Upper lobe of right lung (tissue), 1 donor: ENCODE measurements around the gene RPL13. TPM values are rescaled to one million over a fixed set of nuclear protein-coding genes. Genes with fewer than 3 reads are reported as not detected.
A peak's percentile ranks its signal among the peaks of the same experiment; 100 is the strongest.

Experiments used
- ATAC-seq: fragments of 200-7000 bp; cut with Tn5 transposase; one replicate; pipeline ENCODE4 v1.9.1; 2020; ENCODE audit warnings: mild to moderate bottlenecking, moderate library complexity
- DNase-seq: peaks from one replicate; pipeline ENCODE4 v3.0.0-alpha.2; 2020
- H3K27ac ChIP-seq: fragments of 200-600 bp; one replicate; pipeline ENCODE4 v1.8.0; 2022
- H3K27me3 ChIP-seq: fragments of 200-600 bp; one replicate; pipeline ENCODE4 v1.8.0; 2022; ENCODE audit warnings: mild to moderate bottlenecking
- H3K36me3 ChIP-seq: fragments of 200-600 bp; one replicate; pipeline ENCODE4 v1.8.0; 2022
- H3K4me1 ChIP-seq: fragments of 200-600 bp; one replicate; pipeline ENCODE4 v1.8.0; 2022
- H3K4me3 ChIP-seq: fragments of 200-600 bp; one replicate; pipeline ENCODE4 v1.8.0; 2022; ENCODE audit warnings: mild to moderate bottlenecking
- H3K9me3 ChIP-seq: fragments of 200-600 bp; one replicate; pipeline ENCODE4 v1.8.0; 2022
- intact Hi-C: fragments of 100-400 bp; cut with DNase I; formaldehyde crosslinking; loops from one replicate; pipeline ENCODE4 v1.11.0; 2022
- long read RNA-seq: library from polyadenylated mRNA; unstranded; transcript quantifications from one replicate; pipeline ENCODE4 v2.0.0, GENCODE V29; 2021
- total RNA-seq: library from RNA; stranded (reverse); fragmentation: NEBNext Ultra II Directional; extraction: Animal tissue kit (Norgen Biotek cat#: 25700); gene quantifications from one replicate; pipeline ENCODE4 v1.2.1, GENCODE V29; 2021
- TF ChIP-seq, protein P1 (sequence below): fragments of 200-600 bp; IDR thresholded peaks from one replicate; pipeline ENCODE4 v1.8.0; 2022; ENCODE audit warnings: antibody characterized with exemption
- donor health status: DM: no; HTN: yes; CAD: no; lungs with severe emphysema.

The RPL13 gene
- 1,795 TPM for total RNA-seq
- long read RNA-seq, full-length matches to known transcripts, result 781 of 808 reads
- long read RNA-seq, partial matches to known transcripts, result 13 of 808 reads
- long read RNA-seq, other reads (novel, unspliced or antisense), result 14 of 808 reads

DNA sequence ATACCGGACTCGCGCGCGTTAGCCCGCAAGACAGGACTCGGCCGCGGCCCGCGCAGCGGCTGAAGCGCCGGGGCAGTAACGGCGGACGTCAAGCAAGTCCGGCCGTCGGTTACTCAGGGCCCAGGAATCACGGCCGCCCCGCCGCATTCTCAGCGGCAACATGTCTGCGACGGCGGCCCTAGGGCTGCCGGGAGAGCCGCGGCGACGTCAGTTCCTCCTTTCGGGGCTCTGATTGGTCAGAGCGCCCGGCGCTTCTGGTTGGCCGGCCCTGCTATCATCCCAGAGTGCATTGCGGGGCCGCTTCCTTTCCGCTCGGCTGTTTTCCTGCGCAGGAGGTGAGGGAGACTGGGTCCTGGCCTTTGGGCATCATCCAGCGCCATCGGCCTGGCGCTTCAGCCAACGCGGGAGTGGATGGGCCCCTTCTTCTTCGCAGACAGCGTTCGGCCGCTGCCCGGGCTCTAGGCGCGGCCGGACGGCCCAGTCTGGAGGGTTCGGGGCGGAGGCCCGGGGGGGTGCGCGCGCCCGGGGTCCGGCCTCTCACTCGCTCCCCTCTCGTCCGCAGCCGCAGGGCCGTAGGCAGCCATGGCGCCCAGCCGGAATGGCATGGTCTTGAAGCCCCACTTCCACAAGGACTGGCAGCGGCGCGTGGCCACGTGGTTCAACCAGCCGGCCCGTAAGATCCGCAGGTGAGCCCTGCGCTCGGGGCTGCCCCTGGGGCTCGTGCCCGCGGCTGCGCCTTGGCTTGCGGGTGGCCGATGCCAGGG lies at the start of gene RPL13:
TSS of gene RPL13 (plus strand) at position 305 of the 764 bp plus-strand sequence. CDS start at position 583, 278 bp downstream.
- DNase-seq (peak; percentile 97), ATAC-seq (peak; percentile 95)
- no peaks in the 10 kb centered on the region for H3K9me3 ChIP-seq
- peak within 1 kb of the TSS; percentile 95 for H3K27ac ChIP-seq
- intact Hi-C loops, result no loop called here
- TF ChIP-seq, protein P1, sequence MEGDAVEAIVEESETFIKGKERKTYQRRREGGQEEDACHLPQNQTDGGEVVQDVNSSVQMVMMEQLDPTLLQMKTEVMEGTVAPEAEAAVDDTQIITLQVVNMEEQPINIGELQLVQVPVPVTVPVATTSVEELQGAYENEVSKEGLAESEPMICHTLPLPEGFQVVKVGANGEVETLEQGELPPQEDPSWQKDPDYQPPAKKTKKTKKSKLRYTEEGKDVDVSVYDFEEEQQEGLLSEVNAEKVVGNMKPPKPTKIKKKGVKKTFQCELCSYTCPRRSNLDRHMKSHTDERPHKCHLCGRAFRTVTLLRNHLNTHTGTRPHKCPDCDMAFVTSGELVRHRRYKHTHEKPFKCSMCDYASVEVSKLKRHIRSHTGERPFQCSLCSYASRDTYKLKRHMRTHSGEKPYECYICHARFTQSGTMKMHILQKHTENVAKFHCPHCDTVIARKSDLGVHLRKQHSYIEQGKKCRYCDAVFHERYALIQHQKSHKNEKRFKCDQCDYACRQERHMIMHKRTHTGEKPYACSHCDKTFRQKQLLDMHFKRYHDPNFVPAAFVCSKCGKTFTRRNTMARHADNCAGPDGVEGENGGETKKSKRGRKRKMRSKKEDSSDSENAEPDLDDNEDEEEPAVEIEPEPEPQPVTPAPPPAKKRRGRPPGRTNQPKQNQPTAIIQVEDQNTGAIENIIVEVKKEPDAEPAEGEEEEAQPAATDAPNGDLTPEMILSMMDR, result no peak
- H3K4me3 ChIP-seq, result peak within 1 kb of the TSS; percentile 95
- peaks cover 55% of the 10 kb centered on the region for H3K36me3 ChIP-seq
- no peaks in the 10 kb centered on the region for H3K27me3 ChIP-seq
- H3K4me1 ChIP-seq, result peaks cover 52% of the 10 kb centered on the region

DNA sequence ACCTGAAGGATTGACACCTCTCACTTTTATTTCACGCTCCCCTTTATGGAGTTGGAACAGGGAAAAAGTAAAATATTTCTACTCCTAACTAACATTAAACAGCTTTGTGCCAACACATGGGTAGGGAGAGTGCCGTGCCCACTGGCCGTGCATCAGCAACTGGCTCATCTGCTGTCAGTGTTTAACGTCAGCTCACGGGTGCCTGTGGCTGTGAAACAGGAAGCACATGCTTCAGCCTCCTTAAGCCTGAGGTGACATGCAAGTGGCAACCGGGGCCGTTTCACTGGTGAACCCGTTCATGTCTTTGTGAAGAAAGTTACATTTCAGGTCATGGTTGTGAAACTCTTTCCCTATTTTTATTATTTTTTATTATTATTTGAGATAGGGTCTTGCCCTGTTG lies 49.1 kb upstream of the RPL13 start:
- ATAC-seq, result no peak
- intact Hi-C loops, result no loop called here
- peaks cover 60% of the 10 kb centered on the region for H3K36me3 ChIP-seq

DNA sequence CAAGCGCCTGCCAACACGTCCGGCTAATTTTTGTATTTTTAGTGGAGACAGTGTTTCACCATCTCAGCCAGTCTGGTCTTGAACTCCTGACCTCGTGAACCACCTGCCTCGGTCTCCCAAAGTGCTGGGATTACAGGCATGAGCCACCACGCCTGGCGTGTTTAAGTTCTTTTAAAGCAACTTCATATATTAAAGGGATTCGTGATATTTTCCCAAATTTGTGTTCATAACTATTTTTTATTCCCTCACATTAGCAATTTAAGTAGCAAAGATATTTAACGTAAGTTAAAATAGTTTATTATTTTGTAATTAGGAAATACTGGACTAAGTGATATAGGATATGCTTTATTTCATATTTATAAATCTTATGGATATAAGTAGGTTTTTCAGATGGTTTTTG lies 48.0 kb upstream of the RPL13 start:
- DNase-seq, result no peak
- Histone ChIP-seq H3K27ac (no peak overlapping the region), H3K27me3 (no peaks in the 10 kb centered on the region), H3K4me1 (peaks cover 12% of the 10 kb centered on the region), H3K36me3 (peaks cover 69% of the 10 kb centered on the region), H3K4me3 (no peak overlapping the region), H3K9me3 (no peaks in the 10 kb centered on the region)
- no peak for ATAC-seq
- TF ChIP-seq, protein P1, result no peak
- intact Hi-C loops, result no loop called here

More for the DNA sequence above, 49.1 kb upstream of the RPL13 start:
- Histone ChIP-seq H3K27me3 (no peaks in the 10 kb centered on the region), H3K27ac (no peak overlapping the region), H3K4me3 (no peak overlapping the region), H3K4me1 (peaks cover 23% of the 10 kb centered on the region), H3K9me3 (no peaks in the 10 kb centered on the region)
- no peak for DNase-seq
- TF ChIP-seq, protein P1, result no peak

DNA sequence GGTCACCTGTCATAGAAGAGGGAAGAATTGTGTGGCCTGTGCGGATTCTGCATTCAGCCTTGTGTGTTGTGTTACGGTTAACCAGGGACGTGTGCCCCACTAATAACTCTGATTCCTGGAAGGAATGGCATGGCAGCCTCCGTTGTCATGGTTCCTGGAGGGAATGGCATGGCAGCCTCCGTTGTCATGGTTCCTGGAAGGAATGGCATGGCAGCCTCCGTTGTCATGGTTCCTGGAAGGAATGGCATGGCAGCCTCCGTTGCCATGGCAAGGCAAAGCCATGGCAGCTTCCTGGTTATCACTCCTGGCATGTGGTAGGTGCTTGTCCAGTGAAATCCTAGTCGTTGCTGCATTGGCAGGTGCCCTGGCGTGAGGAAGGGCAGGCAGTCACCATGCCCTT lies 43.4 kb upstream of the RPL13 start:
- TF ChIP-seq, protein P1, result no peak
- Histone ChIP-seq H3K27me3 (no peaks in the 10 kb centered on the region), H3K4me3 (no peak overlapping the region), H3K9me3 (no peaks in the 10 kb centered on the region), H3K36me3 (peaks cover 94% of the 10 kb centered on the region), H3K4me1 (no peaks in the 10 kb centered on the region), H3K27ac (no peak overlapping the region)
- intact Hi-C loops, result no loop called here
- ATAC-seq (no peak), DNase-seq (no peak)

DNA sequence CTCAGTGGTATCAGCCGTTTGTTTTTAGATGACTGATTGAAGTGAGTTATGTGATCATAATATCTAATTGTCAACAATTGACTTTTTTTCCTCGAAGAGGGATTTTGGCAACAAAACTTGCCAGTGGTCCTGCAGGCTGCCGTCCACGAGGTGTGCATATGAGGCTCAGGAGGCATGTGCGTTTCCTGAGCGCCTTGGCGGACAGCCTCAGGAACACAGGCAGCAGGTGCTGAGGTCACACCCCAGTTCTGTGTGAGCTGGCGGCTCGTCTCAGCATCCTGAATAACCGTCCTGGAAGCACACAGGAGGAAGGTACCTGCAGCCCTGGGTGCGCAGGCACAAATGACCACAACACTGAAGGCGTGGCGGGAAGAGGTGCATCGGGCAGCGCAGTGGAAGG lies 40.6 kb upstream of the RPL13 start:
- Histone ChIP-seq H3K27me3 (no peaks in the 10 kb centered on the region), H3K27ac (no peak overlapping the region), H3K9me3 (no peaks in the 10 kb centered on the region), H3K36me3 (peaks cover 95% of the 10 kb centered on the region), H3K4me3 (no peak overlapping the region), H3K4me1 (no peaks in the 10 kb centered on the region)
- no peak for DNase-seq
- intact Hi-C loops, result no loop called here
- TF ChIP-seq, protein P1, result no peak
- ATAC-seq, result no peak
